ENCODE measurements around the gene FMNL2.
"Not testable (repeated sequence)": the region's sequence is repeated elsewhere in the genome, so short reads cannot be mapped to it uniquely, and the experiment has no call there.

Gene FMNL2

DNA sequence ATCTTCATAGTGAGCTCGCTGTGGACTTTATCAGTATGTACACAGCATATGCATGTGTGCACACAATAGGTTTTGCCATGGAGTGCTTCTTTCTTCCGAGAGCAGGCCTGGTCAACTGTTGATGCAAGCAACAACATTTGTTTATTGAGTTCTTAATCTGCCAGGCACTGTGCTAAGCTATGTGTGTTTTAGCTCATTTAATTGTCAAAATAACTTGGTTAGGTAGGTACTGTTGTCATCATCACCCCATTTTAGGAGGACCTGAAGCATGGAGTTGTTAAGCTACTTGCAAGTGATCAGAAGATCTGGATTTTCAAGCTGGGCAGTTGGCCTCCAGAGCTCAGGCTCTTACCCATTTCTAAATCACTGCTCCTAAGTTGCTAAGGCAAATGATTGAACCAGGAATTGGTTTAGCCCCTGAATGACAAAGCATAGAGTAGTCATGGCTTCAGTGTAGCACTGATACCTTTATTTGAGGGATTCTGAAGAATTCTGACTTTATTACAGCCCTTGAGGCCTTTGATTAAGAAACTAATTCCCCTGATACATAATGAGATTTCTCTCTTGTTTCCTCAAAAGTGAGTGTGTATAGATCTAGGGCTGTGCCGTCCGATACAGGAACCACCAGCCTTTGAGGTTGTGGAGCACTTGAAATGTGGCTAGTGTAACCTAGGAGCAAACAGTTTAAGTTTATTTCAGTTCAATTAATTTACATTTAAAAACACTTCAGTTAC is 132.9 kb downstream of the FMNL2 start:
- H3K4me3 Mint-ChIP-seq: no peak overlapping the region
- no peaks in the 10 kb centered on the region for H3K9me3 Mint-ChIP-seq
- no peak overlapping the region for H3K27ac Mint-ChIP-seq
- no peaks in the 10 kb centered on the region for H3K36me3 Mint-ChIP-seq (ENCODE audit: low read depth)
- H3K4me1 Mint-ChIP-seq (ENCODE audit: low read depth): peaks cover 9% of the 10 kb centered on the region
- no peak for DNase-seq (ENCODE audit: low spot score)
- peaks cover 15% of the 10 kb centered on the region for H3K27me3 Mint-ChIP-seq (ENCODE audit: low read depth)

DNA sequence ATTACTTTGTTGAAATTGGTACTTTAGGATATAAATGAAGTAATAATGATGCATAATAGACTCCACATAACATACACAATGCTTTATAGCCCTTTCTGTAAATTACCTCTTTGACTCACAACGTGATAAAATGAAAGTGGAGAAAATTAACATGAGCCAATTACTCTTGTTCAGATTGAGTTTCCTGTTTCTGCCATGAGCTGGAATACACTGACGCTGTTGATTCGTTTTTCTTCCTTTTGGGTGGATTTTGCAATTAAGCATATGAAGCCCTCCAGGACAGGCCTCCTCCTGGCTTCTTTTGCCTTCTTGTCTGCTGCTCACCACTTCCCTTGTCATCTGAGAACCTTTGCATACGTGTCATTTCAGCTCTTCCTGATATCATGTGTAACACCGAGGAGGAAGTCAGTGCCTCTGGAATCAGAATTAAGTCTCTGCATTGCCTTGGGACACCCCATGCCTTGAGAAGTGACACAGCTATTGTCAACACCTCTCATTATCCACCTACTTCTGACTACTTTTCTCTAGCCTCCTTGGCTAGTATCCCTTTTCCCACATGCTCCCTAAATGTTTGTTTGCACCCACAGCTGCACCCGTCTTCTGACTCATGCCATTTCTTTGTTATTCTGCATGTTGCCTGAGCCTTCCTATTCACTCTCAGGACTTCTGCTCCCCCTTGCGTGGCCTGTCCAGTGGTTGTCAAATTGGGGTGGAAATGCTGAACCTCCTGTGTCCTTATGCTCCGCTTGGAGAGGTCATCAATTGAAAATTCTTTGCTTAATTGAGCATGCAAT is 134.1 kb downstream of the FMNL2 start:
- peaks cover 9% of the 10 kb centered on the region for H3K4me1 Mint-ChIP-seq (ENCODE audit: low read depth)
- peaks cover 14% of the 10 kb centered on the region for H3K27me3 Mint-ChIP-seq (ENCODE audit: low read depth)
- peak overlapping the region; percentile 60 for H3K27ac Mint-ChIP-seq
- H3K36me3 Mint-ChIP-seq (ENCODE audit: low read depth): no peaks in the 10 kb centered on the region
- H3K9me3 Mint-ChIP-seq: no peaks in the 10 kb centered on the region
- no peak for DNase-seq (ENCODE audit: low spot score)
- peak overlapping the region; percentile 59 for H3K4me3 Mint-ChIP-seq

DNA sequence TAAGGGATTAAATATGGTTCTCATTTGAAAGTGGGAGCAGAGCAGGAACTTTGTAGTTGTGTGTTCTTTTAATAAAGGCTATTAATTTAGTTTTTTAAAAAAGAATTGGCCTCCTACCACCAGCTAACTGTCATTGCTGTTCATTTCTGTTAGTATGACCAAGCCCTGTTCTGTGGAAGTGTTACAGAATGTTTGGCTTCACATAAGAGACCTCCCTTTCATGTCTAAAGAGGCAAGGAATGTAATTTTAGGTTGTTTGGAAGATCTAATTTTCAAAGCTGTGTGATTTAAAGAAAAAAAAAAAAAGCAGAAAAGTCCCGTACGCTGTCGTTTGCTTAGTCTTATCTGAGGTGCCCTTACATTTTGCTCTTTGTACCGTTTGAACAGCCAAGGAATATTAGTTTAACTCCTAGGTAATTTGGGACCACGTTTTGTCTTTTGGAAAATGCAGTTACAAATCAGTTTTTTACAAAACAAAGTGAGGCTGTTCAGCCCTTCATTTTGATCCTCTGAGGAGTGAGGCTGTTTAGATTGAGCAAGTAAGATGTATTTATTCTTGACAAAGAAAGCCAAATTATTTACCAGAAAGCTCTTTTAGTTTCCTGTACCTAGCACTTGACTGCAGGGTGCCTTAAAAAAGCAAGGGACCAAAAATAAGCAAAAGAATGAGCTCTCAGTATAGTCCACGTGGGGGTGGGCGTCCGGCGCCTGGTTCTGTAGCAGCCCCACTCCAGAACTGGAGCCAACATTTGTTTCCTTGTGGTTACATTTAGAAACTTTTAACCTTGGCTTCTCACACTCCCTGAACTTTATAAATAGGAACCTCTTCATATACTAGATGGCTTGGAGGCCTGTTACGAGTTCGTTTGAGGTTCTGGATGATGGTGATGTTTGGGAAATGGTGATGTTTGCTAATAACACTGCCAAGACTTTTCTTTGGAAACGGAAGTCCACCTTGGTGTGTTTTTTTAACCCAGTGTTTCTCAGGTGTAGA is 136.2 kb downstream of the FMNL2 start:
- H3K27me3 Mint-ChIP-seq (ENCODE audit: low read depth): peaks cover 8% of the 10 kb centered on the region
- no peaks in the 10 kb centered on the region for H3K36me3 Mint-ChIP-seq (ENCODE audit: low read depth)
- H3K4me1 Mint-ChIP-seq (ENCODE audit: low read depth): peaks cover 9% of the 10 kb centered on the region
- no peak for DNase-seq (ENCODE audit: low spot score)
- H3K27ac Mint-ChIP-seq: no peak overlapping the region
- no peaks in the 10 kb centered on the region for H3K9me3 Mint-ChIP-seq
- no peak overlapping the region for H3K4me3 Mint-ChIP-seq

DNA sequence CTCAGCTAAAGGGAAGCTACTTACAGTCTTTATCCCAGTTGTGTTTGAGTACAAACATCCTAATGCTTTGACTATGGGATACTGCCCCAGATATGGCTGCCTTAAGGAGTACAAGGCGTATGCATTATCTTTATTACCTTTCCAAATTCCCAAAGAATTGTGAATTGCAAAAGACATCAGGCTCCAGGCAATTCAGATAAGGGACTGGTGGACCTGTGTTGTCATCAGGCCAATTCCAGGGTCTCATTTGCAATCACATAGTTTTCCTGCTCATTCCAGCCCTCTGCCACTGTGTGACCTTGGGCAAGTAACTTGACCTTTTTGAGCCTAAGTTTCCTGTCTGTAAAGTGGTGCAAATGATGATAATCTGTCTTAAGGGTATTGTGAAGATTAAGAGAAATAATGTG is 137.5 kb downstream of the FMNL2 start:
- H3K36me3 Mint-ChIP-seq (ENCODE audit: low read depth): no peaks in the 10 kb centered on the region
- DNase-seq (ENCODE audit: low spot score): no peak
- no peak overlapping the region for H3K4me3 Mint-ChIP-seq
- no peak overlapping the region for H3K27ac Mint-ChIP-seq
- no peaks in the 10 kb centered on the region for H3K9me3 Mint-ChIP-seq
- H3K4me1 Mint-ChIP-seq (ENCODE audit: low read depth): peaks cover 9% of the 10 kb centered on the region
- peaks cover 3% of the 10 kb centered on the region for H3K27me3 Mint-ChIP-seq (ENCODE audit: low read depth)

DNA sequence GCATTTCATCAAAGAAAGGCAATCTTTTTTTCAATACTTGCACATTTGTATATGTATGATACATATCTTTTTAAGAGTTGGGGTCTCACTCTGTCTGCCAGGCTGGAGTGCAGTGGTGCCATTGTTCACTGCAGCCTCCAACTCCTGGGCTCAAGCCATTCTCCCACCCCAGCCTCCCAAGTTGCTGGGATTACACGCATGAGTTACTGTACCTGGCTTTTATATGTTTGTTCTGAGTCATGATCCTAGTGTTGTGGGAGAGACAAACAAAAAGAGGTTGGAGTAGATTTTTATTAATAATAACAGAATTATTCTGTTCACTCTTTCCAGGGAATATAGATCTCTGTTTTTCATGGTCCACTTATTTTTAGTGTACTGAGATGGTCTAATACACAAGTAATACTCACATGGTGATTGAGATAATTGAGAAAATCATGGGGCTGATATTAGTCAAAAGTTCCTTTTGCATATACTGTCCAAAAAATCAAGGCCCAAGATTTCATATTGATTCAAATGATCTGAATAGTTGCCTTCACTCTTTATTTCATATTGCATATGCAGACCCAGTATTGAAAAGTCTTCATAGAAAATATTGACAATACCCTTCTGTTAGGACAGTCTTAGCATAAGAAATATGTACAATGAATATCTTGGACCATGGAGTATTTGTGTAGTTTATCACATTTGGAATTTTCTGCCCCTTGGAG is 138.3 kb downstream of the FMNL2 start:
- H3K27me3 Mint-ChIP-seq (ENCODE audit: low read depth): peaks cover 3% of the 10 kb centered on the region
- no peak overlapping the region for H3K27ac Mint-ChIP-seq
- no peaks in the 10 kb centered on the region for H3K9me3 Mint-ChIP-seq
- peaks cover 9% of the 10 kb centered on the region for H3K4me1 Mint-ChIP-seq (ENCODE audit: low read depth)
- H3K36me3 Mint-ChIP-seq (ENCODE audit: low read depth): no peaks in the 10 kb centered on the region
- no peak overlapping the region for H3K4me3 Mint-ChIP-seq
- no peak for DNase-seq (ENCODE audit: low spot score)

DNA sequence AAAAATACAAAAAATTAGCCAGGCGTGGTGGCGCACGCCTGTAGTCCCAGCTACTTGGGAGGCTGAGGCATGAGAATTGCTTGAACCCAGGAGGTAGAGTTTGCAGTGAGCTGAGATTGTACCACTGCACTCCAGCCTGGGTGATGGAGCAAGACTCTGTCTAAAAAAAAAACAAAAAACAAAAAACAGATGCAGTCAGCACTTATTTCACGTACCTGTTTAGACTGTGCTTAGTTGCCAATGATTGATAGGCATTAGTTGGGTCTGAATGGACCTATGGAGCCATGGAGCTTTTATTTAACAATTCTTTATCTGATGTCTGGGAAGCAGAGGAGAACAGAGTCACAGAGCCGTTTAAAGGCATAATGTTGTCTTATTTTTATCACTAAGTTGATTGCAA is 139.5 kb downstream of the FMNL2 start:
- H3K9me3 Mint-ChIP-seq; H3K36me3 Mint-ChIP-seq (ENCODE audit: low read depth); H3K27ac Mint-ChIP-seq; H3K4me3 Mint-ChIP-seq; H3K27me3 Mint-ChIP-seq (ENCODE audit: low read depth); DNase-seq (ENCODE audit: low spot score); H3K4me1 Mint-ChIP-seq (ENCODE audit: low read depth): not testable (repeated sequence)

DNA sequence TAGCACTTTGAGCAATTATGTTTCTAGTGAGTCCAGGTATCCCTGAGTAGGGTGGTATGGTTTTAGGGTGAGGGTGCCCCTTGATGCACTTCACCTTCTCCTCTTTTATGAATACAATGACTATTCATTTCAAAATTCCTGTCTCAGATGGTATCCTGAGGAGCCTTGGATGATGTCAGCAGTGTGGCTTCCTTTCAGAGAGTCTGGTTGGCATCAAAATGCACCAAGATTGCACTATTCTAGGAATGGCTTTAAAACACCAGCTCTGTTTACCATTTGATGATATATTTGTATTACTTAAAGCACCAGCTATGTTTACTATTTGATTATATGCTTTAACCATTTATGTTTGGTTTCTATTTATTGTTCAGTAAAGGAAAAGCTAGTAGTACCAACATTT is 141.0 kb downstream of the FMNL2 start:
- H3K27me3 Mint-ChIP-seq (ENCODE audit: low read depth): no peaks in the 10 kb centered on the region
- no peak overlapping the region for H3K4me3 Mint-ChIP-seq
- H3K4me1 Mint-ChIP-seq (ENCODE audit: low read depth): no peaks in the 10 kb centered on the region
- H3K27ac Mint-ChIP-seq: no peak overlapping the region
- no peaks in the 10 kb centered on the region for H3K36me3 Mint-ChIP-seq (ENCODE audit: low read depth)
- DNase-seq (ENCODE audit: low spot score): no peak
- H3K9me3 Mint-ChIP-seq: no peaks in the 10 kb centered on the region

DNA sequence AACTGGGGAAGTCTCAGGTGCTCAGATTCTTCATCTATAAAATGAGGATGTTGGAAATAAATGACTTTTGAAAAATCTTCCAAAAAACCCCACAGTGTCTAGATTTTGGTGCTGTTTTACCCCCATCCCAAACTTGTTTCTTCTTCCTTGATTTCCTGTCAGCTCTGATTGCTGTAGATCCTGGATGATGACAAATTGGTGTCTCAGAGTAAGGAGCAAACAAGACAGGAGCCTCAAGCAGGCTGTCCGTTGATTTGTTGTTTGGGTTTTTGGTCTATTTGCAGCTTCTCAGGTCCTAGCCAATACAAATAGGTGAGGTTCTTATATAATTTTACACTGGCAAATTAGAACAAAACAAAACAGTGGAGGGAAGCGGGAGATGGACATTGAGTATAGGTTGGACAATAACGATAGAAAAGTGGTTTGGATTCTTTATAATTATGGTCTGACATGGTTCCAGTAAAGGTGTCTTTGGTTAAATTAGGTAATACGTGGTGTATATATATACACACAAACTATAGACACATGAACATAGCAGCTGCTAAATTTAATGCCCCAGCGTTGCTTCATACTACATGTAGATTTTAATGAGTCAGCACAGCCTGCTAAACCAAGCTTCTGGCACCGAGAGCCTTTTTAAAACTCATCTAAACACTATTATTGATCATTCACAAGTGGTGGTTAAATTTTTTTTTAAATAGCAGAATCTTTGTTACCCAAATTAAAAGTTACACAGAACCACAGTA is 142.5 kb downstream of the FMNL2 start:
- no peak for DNase-seq (ENCODE audit: low spot score)
- Mint-ChIP-seq H3K27ac (no peak overlapping the region), H3K27me3 (ENCODE audit: low read depth) (no peaks in the 10 kb centered on the region), H3K4me1 (ENCODE audit: low read depth) (no peaks in the 10 kb centered on the region), H3K9me3 (no peaks in the 10 kb centered on the region), H3K36me3 (ENCODE audit: low read depth) (no peaks in the 10 kb centered on the region), H3K4me3 (no peak overlapping the region)

DNA sequence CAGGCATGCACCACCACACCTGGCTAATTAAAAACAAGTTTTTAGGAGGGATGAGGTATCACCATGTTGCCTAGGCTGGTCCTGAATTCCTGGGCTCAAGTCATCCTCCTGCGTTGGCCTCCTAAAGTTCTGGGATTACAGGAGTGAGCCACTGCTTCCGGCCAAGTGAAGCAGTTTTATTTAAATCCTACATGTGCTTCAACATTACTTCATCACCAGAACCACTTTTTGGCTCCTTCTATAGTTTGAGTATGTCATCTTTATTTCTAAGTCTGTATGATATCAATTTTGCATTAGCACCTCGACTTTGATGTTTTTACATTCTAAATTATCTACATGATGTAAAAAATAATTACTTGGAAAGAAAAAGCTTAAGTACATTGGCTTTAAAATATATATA is 144.3 kb downstream of the FMNL2 start:
- no peaks in the 10 kb centered on the region for H3K9me3 Mint-ChIP-seq
- no peak overlapping the region for H3K4me3 Mint-ChIP-seq
- no peak for DNase-seq (ENCODE audit: low spot score)
- H3K36me3 Mint-ChIP-seq (ENCODE audit: low read depth): no peaks in the 10 kb centered on the region
- no peaks in the 10 kb centered on the region for H3K4me1 Mint-ChIP-seq (ENCODE audit: low read depth)
- H3K27ac Mint-ChIP-seq: no peak overlapping the region
- H3K27me3 Mint-ChIP-seq (ENCODE audit: low read depth): no peaks in the 10 kb centered on the region

DNA sequence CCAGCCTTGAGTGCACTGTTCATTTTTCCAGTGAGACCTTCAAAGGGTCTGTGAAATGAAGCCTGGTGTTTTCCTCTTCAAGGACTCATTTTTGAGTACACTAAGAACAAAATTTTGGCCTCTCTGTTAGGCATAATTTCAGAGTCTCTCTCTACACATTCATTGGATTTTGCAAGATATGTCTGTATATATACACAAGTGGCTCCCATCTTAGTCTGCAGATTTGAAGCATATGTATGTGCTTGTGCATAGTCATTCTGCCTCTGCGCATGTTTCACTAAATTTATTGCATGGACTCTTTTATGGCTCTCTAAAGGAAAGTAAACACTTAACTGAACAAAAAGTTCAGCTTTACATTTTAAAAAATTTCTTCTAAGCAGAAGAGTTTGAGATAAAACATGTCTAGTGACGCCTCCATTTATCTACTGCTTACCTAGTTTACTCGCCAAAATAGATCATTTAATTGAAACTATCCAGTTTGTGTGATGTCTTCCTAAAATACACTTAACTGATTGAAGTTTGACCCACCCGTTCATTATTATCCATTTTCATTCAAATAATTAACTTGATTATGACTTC is 145.9 kb downstream of the FMNL2 start:
- no peaks in the 10 kb centered on the region for H3K9me3 Mint-ChIP-seq
- H3K27me3 Mint-ChIP-seq (ENCODE audit: low read depth): no peaks in the 10 kb centered on the region
- H3K4me3 Mint-ChIP-seq: no peak overlapping the region
- no peak overlapping the region for H3K27ac Mint-ChIP-seq
- H3K36me3 Mint-ChIP-seq (ENCODE audit: low read depth): no peaks in the 10 kb centered on the region
- no peak for DNase-seq (ENCODE audit: low spot score)
- no peaks in the 10 kb centered on the region for H3K4me1 Mint-ChIP-seq (ENCODE audit: low read depth)

DNA sequence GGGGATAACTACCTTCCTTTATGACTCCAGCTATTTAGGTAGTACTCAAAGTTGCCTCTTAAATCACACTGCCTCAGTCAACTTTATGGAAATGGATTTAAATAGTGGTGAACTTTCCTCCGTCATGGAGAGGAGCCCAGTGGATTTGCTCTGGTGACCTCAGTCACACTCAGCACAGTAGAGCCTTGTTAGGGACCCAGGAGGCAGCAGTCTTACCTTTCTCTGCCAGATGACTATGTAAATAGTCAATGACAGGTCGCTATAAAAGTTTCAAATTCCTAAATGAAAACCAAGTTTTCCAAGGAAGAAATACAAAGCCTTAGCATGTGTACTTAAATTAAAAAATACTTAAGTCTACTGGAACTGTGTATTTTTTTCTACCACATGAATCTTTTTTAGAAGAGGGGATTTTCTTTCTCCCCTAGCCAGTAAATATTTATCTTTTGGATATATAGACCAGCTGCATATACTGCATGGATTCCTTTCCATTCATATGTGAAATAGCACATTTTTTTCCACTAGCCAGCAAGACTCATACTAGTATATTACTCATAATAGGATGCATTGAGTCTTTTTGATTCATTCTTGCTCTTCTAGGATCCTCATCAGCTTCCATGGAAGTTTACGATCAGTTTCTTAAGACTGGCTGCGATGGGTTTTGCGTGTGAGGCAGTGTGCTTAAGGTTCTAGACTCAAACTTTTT is 147.1 kb downstream of the FMNL2 start:
- Mint-ChIP-seq H3K27me3 (ENCODE audit: low read depth) (no peaks in the 10 kb centered on the region), H3K4me1 (ENCODE audit: low read depth) (no peaks in the 10 kb centered on the region), H3K36me3 (ENCODE audit: low read depth) (no peaks in the 10 kb centered on the region), H3K4me3 (no peak overlapping the region), H3K27ac (no peak overlapping the region), H3K9me3 (no peaks in the 10 kb centered on the region)
- DNase-seq (ENCODE audit: low spot score): no peak

DNA sequence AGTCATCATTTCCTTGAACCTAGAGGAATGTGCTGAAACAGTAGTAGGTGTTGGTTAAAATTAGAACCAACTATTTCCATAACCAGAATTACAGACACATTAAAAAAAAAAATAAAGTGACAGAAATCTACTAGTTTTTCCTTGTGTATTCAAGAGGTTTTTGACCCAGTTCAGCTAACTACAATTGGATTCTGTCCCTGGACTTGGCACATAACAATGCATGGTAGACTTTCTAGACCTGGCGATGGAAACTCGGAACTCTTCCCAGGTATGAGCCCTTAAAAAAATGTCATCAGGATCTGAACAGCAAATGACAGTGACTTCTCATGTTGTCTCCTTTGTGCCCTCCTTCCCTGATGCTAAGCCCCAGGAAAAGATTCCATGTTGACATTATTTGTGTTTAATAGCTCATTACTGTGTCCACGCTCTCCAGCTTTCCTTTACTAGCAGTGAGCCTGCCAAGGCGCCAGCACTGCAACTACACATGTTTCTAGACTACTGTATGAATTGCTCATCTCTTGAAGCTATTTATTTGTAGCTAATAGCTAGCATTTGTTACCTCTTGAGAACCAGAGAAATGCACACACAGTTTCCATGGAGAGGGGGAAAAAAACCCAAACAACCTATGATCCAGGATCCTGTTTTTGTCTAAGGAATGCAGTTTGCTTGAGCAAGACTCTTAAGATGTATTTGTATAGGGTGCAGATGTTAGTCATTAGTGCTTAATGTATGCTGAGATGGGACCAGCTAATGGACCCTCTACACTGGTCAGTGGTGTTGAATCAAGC is 148.5 kb downstream of the FMNL2 start:
- no peaks in the 10 kb centered on the region for H3K36me3 Mint-ChIP-seq (ENCODE audit: low read depth)
- no peak overlapping the region for H3K27ac Mint-ChIP-seq
- H3K9me3 Mint-ChIP-seq: no peaks in the 10 kb centered on the region
- DNase-seq (ENCODE audit: low spot score): no peak
- no peak overlapping the region for H3K4me3 Mint-ChIP-seq
- H3K27me3 Mint-ChIP-seq (ENCODE audit: low read depth): no peaks in the 10 kb centered on the region
- no peaks in the 10 kb centered on the region for H3K4me1 Mint-ChIP-seq (ENCODE audit: low read depth)

Measured in T-helper 2 cell treated with Interferon-gamma antibody and Interleukin-4, amounts not matched to agents 5 μg/mL and 100 μg/mL, for 36 hours (primary cell).